Activated CD4-positive, alpha-beta T cell treated with anti-CD3 and anti-CD28 coated beads, Interleukin-2, amount 10 ng/mL, durations not matched to agents 7 days and 5 days (primary cell): ENCODE data around the gene ICOSLG. TPM values are rescaled to one million over a fixed set of nuclear protein-coding genes. Genes with fewer than 3 reads are reported as not detected.
"Not testable (repeated sequence)": the region's sequence is repeated elsewhere in the genome, so short reads cannot be mapped to it uniquely, and the experiment has no call there.

ENCODE experiments used
- CTCF ChIA-PET: fragments of 350-600 bp; sonication (Branson Sonifier 250); formaldehyde crosslinking; loops from one replicate; lab custom pipeline; 2021; ENCODE audit warnings: antibody characterized with exemption; lab: Charles Lee
- POLR2A ChIA-PET: fragments of 350-600 bp; sonication (Branson Sonifier 250); formaldehyde crosslinking; loops from one replicate; lab custom pipeline; 2021; ENCODE audit warnings: antibody characterized with exemption; lab: Charles Lee
- DNase-seq: peaks from one replicate; pipeline ENCODE4 v3.0.0-alpha.2; 2020
- H3K27ac Mint-ChIP-seq: one replicate; pipeline ENCODE4 v1.8.0; 2021; ENCODE audit warnings: mild to moderate bottlenecking, moderate library complexity, mixed read lengths
- H3K27me3 Mint-ChIP-seq: one replicate; pipeline ENCODE4 v1.8.0; 2021; ENCODE audit warnings: mixed read lengths
- H3K36me3 Mint-ChIP-seq: one replicate; pipeline ENCODE4 v1.8.0; 2021; ENCODE audit warnings: low read depth, mixed read lengths
- H3K4me1 Mint-ChIP-seq: one replicate; pipeline ENCODE4 v1.8.0; 2021; ENCODE audit warnings: mixed read lengths
- H3K4me3 Mint-ChIP-seq: one replicate; pipeline ENCODE4 v1.8.0; 2021; ENCODE audit warnings: mild to moderate bottlenecking, moderate library complexity, mixed read lengths
- H3K9me3 Mint-ChIP-seq: one replicate; pipeline ENCODE4 v1.8.0; 2021; ENCODE audit warnings: mixed read lengths
- total RNA-seq, 2 experiments: library from RNA; stranded (reverse); gene quantifications; one replicate each; pipeline ENCODE4 v1.2.3, GENCODE V29; 2021

The ICOSLG gene
- total RNA-seq, 2 experiments from 2014 or later = 4.9 to 5.5 TPM

DNA sequence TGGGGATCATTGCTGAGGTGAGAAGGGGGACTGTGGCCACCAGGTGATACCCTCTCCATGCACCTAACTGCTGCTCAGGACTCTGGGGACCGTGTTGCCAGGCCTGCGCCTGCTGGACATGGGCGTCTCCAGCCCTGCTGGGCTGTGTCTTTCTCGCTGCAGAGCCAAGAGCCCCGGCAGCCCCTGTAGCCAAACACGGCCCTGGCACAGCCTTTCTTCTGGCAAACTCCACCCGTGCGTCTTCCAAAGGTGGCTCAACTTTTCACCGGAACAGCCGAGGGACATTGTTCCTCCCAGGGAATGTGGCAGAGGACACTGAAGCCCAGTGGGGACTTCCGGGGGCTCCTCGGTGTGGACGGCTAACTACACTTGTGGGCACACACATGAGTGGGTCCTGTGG, 12.6 kb downstream of the ICOSLG start:
- H3K36me3 Mint-ChIP-seq, H3K27me3 Mint-ChIP-seq, CTCF ChIA-PET, H3K4me1 Mint-ChIP-seq, H3K4me3 Mint-ChIP-seq, DNase-seq, POLR2A ChIA-PET, H3K9me3 Mint-ChIP-seq, H3K27ac Mint-ChIP-seq: not testable (repeated sequence)

DNA sequence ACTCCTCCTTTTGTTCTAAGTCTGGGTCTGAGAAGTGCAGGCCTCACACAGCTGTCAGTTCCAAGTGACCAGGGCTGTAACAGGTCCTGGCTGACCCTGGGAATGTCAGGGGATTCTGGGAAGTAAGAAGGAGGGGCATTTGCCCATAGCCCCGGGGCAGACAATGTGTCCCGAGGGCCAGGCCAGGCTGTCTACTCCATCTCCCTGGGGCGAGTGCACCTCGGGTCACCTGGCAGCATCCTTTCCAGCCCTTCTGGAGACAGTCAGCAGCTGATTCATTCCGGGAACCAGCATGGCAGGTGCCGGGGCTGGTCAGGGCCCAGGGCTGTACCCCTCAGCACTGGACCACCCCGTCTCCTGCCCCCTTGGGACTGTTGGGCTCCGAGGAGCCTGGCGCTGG, 13.1 kb downstream of the ICOSLG start:
- H3K27ac Mint-ChIP-seq, H3K9me3 Mint-ChIP-seq, CTCF ChIA-PET, H3K4me3 Mint-ChIP-seq, H3K36me3 Mint-ChIP-seq, H3K4me1 Mint-ChIP-seq, DNase-seq, H3K27me3 Mint-ChIP-seq, POLR2A ChIA-PET: not testable (repeated sequence)

DNA sequence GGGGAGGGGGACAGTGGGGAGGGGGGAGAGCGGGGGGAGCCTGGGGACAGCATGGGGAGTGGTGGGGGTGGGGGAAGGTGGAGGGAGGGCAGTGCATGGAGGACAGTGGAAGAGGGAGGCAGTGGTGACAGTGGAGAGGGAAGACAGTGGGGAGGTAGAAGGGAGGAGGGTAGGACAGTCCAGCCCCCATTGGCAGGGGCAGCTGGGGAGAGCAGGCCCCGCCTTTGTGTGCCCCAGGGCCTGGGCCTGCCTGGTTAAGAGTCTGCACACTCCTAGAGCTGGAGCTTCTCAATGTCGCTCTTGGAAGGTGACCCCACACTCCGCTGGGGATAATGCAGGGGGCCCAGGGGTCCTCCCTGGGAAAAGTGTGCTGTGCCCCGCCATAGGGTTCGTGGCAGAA, 15.1 kb downstream of the ICOSLG start:
- H3K4me1 Mint-ChIP-seq, POLR2A ChIA-PET, H3K9me3 Mint-ChIP-seq: not testable (repeated sequence)

DNA sequence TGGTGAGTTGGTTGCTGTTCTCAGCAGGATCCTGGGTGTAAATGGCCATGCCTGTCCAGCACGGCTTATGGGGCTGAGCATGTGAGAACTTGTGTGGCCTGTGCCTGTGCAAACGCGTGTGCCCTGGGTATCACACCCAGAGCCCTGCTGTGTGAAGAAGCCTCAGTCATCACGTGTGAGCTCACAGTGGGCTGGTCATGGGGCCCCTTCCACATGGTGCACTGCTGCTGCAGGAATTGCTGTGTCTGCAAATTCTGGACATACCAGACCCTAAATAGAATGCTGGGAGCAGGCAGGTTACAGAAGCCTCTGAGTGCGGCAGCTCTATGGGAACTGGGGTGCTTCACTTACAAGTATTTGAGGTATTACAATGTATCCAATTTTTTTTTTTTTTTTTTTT, 17.4 kb downstream of the ICOSLG start:
- H3K36me3 Mint-ChIP-seq, H3K4me1 Mint-ChIP-seq, H3K4me3 Mint-ChIP-seq, H3K9me3 Mint-ChIP-seq, H3K27ac Mint-ChIP-seq, DNase-seq, H3K27me3 Mint-ChIP-seq, POLR2A ChIA-PET, CTCF ChIA-PET: not testable (repeated sequence)

More for the DNA sequence above, 15.1 kb downstream of the ICOSLG start:
- DNase-seq, H3K27me3 Mint-ChIP-seq, H3K36me3 Mint-ChIP-seq, H3K27ac Mint-ChIP-seq, CTCF ChIA-PET, H3K4me3 Mint-ChIP-seq: not testable (repeated sequence)

DNA sequence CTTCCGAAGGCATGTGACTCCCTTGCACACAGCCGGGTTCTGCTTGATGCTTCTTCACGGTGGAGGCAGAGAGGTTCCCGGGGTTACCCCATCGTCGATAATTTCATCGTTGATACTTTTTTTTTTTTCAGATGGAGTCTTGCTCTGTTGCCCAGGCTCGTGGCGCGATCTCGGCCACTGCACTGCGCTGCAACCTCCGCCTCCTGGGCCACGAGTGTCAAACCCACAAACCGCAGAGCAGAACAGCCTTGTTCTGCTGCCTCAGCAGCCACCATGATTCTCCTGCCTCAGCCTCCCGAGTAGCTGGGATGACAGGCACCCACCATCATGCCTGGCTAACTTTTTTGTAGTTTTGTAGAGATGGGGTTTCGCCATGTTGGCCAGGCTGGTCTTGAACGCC, 20.1 kb downstream of the ICOSLG start:
- H3K36me3 Mint-ChIP-seq, H3K9me3 Mint-ChIP-seq, H3K27me3 Mint-ChIP-seq, POLR2A ChIA-PET, H3K4me3 Mint-ChIP-seq, CTCF ChIA-PET, H3K27ac Mint-ChIP-seq, DNase-seq, H3K4me1 Mint-ChIP-seq: not testable (repeated sequence)

DNA sequence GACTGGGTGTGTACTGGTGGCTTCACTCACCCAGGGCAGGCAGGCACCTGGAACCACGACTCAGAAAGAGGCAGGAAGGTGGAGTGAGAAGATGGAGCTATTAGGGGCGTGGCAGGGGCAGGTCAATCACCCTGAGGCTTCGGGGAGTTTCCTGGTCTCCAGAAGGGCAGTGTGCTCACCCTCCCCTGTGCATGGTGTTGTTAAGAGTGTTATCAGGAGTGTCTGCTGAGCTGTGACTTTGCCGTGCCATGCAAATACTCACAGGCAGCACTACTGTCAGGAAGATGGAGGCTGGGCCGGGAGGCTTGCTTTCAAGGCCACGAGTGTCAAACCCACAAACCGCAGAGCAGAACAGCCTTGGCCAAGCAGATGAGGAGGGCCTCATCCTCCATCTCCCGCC, 22.3 kb downstream of the ICOSLG start:
- DNase-seq, H3K27ac Mint-ChIP-seq, H3K9me3 Mint-ChIP-seq, H3K36me3 Mint-ChIP-seq, CTCF ChIA-PET, POLR2A ChIA-PET, H3K4me3 Mint-ChIP-seq, H3K27me3 Mint-ChIP-seq, H3K4me1 Mint-ChIP-seq: not testable (repeated sequence)

DNA sequence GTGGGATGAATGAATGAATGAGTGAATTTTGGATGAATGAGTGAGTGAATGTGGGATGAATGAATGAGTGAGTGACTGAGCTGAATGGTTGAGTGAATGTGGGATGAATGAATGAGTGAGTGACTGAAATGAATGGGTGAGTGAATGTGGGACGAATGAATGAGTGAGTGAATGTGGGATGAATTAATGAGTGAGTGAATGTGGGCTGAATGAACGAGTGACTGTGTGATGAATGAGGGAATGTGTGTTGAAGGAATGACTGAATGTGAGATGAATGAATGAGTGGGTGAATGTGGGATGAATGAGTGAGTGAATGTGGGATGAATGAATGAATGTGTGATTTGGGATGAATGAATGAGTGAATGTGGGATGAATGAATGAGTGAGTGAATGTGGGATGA, 28.8 kb downstream of the ICOSLG start:
- H3K4me1 Mint-ChIP-seq, CTCF ChIA-PET, DNase-seq, POLR2A ChIA-PET, H3K27ac Mint-ChIP-seq, H3K9me3 Mint-ChIP-seq, H3K4me3 Mint-ChIP-seq, H3K36me3 Mint-ChIP-seq, H3K27me3 Mint-ChIP-seq: not testable (repeated sequence)

DNA sequence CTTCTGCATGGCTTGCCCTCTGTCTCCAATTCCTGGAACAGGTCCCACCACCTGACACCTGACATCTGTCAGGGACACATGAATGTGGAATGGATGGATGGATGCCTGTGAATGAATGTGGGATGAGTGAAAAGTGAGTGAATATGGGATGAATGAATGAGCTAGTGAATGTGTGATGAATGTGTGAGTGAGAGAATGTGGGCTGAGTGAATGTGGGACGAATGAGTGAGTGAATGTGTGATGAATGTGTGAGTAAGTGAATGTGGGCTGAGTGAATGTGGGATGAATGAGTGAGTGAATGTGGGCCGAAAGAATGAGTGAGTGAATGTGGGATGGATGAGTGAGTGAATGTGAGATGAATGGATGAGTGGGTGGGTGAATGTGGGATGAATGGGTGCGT, 29.2 kb downstream of the ICOSLG start:
- H3K4me3 Mint-ChIP-seq, CTCF ChIA-PET, H3K4me1 Mint-ChIP-seq: not testable (repeated sequence)

DNA sequence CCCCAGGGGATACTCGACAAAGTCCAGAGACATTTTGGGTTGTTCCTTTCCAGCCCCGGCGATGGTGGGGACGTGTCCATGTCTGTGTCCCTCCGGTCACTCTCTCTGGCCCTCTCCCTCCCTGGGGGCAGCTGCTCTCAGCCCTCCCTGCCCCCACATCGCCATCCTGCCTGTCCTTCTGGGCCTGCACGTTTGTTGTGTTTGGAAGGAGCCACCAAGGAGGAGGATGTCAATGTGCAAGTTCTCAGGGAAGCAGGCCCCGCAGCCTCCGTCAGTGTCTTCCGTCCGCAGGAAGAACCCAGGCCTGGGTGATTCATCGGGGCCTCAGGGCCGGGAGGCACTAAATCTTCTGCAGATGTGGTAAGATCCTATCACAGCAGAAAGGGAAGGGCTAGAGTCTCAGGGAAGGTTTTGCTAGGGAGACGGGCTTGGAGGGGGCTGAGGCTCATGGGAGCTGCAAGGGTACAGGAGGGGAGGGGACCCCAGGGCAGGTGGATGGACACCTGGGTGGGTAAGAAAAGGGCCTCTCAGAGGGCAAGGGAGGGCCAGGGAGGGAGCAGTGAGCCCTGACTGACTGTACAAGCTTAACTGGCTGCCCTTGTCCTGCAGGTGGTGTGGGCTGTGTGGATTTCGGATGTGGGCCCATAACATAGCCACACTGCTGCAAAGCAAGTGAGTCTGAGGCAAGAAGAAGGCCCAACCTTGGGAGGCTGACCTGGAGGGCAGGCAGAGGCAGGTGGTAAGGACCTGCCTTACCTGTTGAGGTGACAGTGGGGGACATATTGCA, 32.7 kb downstream of the ICOSLG start:
- H3K4me1 Mint-ChIP-seq, H3K27me3 Mint-ChIP-seq, DNase-seq, POLR2A ChIA-PET, H3K36me3 Mint-ChIP-seq, H3K4me3 Mint-ChIP-seq, H3K9me3 Mint-ChIP-seq, CTCF ChIA-PET, H3K27ac Mint-ChIP-seq: not testable (repeated sequence)

More for the DNA sequence above, 29.2 kb downstream of the ICOSLG start:
- H3K36me3 Mint-ChIP-seq, POLR2A ChIA-PET, H3K27me3 Mint-ChIP-seq, H3K9me3 Mint-ChIP-seq, DNase-seq, H3K27ac Mint-ChIP-seq: not testable (repeated sequence)

DNA sequence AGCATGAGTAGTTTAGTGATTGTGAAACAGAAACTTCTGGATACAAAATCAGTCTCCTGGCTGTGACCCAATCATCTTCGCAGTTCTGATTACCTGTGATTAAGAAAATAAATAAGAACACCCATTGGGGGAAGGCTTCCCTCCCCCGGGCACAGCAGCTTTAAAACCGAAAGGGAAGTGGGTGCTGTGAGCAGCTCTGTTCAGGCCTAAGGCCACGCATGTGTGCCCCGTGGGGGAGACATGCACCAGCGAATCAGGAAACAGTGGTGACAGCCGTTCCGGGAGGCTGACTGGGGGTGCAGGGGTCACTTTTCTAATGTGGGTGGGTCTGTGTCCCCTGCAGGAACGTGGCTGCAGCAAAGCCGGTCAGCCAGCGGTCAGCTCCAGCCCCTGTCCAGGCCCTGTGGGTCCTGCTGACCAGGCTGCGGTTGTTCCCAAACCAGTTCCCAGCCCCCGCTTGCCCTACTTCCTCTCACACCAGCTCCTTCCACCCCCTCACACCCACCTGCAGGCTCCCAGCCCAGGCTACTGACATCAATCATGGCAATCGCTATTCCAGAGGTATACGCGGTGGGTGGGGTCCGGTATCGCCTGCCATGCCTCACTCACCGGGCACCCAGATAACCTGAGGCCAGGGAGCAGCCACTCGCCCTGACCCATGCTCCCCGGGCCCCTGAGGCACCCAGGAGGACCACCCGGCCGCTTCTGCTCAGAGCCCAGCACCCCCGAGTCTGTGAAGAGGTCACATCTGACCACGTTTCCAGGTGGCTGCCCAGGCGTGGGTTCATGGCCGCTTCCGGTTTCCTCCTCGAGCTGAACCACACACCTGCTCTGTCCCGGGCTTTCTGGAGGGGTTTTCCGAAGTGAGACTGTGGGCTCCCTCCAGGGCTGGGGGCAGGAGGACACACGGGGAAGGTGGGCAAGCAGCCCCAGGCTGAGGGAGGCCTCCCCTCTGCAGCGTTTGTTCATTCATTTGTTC, 33.8 kb downstream of the ICOSLG start:
- H3K4me1 Mint-ChIP-seq, H3K9me3 Mint-ChIP-seq, H3K27ac Mint-ChIP-seq: not testable (repeated sequence)

DNA sequence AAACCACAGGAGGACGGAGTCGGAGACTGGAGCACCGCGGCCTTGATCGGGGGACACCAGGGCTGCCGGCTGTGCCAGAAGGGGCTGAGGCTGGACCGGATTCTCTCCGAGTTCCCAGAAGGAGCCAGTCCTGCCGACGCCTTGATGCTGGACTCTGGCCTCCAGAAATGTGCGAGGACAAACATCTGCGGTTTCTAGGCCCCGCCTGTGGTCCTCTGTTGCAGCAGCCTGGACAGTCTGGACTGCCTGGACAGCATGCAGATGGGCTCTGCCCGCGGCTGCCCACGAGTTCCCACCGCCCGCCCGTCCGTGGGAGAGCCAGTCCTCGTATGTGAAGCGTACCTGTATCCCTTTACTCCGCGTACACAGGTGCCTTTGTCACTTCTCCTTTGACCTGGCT, 34.6 kb downstream of the ICOSLG start:
- H3K36me3 Mint-ChIP-seq, H3K9me3 Mint-ChIP-seq, H3K27me3 Mint-ChIP-seq, POLR2A ChIA-PET, H3K4me3 Mint-ChIP-seq, DNase-seq, H3K27ac Mint-ChIP-seq, H3K4me1 Mint-ChIP-seq, CTCF ChIA-PET: not testable (repeated sequence)

More for the DNA sequence above, 33.8 kb downstream of the ICOSLG start:
- POLR2A ChIA-PET, CTCF ChIA-PET, H3K36me3 Mint-ChIP-seq, H3K4me3 Mint-ChIP-seq, DNase-seq, H3K27me3 Mint-ChIP-seq: not testable (repeated sequence)

DNA sequence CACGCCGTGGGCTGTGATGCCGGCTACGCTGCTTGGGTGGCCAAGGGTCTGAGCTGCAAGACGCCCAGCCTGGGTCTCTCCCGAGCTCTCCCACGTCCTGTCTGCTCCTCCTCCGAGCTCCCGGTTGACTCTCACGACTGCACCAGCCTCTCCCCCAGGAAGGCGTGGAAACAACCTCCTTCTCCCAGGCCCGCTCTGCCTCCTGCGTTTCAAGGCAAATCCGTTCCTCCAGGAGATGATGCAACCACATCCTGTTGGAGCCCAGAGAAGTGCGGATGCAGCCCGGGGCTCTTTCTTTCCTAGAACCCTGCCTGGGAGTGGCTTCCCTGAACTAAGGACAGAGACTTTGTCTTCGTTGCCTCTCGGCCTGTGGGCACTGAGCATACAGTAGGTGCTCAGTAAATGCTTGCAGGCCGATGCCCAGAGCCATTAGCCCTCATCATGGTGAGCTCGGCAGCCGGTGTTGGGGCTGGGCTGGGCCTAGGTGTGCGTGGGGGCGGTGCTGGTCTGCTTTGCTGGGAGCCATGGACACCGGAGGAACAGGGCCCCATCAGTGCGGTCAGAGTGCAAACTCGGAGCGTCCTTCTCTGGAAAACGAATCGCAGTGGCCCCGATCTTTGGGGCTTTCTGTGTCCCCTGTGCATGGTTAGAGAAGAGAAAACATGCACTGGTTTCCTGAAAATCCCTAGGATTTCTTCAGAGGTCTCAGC, 38.0 kb downstream of the ICOSLG start:
- H3K4me1 Mint-ChIP-seq, H3K27me3 Mint-ChIP-seq, H3K36me3 Mint-ChIP-seq, H3K9me3 Mint-ChIP-seq, POLR2A ChIA-PET, H3K27ac Mint-ChIP-seq, CTCF ChIA-PET, H3K4me3 Mint-ChIP-seq, DNase-seq: not testable (repeated sequence)

DNA sequence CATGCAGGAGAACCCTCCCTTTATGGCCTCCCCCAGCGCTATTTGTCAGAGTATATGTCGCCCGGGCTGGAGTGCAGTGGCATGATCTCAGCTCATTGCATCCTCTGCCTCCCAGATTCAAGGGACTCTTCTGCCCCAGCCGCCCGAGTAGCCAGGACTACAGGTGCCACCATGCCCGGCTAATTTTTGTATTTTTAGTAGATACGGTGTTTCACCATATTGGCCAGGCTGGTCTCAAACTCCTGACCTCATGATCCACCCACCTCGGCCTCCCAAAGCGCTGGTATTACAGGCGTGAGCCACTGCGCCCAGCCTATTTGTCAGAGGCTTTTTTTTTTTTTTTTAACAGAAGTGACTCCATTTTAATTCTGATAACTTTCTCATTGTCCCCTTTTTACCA, 40.7 kb downstream of the ICOSLG start:
- CTCF ChIA-PET, DNase-seq, POLR2A ChIA-PET: not testable (repeated sequence)

More for the DNA sequence above, 40.7 kb downstream of the ICOSLG start:
- H3K4me1 Mint-ChIP-seq, H3K27me3 Mint-ChIP-seq, H3K27ac Mint-ChIP-seq, H3K4me3 Mint-ChIP-seq, H3K36me3 Mint-ChIP-seq, H3K9me3 Mint-ChIP-seq: not testable (repeated sequence)
